Thyroid gland (tissue), 4 donors: ENCODE measurements around the gene RNF26. TPM values are rescaled to one million over a fixed set of nuclear protein-coding genes. Genes with fewer than 3 reads are reported as not detected.

Source experiments
- DNase-seq, 2 donors: peaks; one replicate each; pipeline ENCODE4 v3.0.0-alpha.2; 2019
- H3K27ac ChIP-seq, 3 donors: fragments of 200-600 bp; sonication (generic); 1 replicate in 2 of 3; 2 replicates in 1 of 3; pipeline ENCODE4 v1.5.1; 2016 to 2019; ENCODE audit warnings: mild to moderate bottlenecking in 1 of 3, moderate library complexity in 1 of 3
- H3K27me3 ChIP-seq: fragments of 200-600 bp; sonication (generic); one replicate; pipeline ENCODE4 v1.5.1; 2019
- H3K36me3 ChIP-seq, 2 donors: fragments of 200-600 bp; sonication (generic); one replicate each; pipeline ENCODE4 v1.5.1; 2016 to 2019
- H3K4me1 ChIP-seq, 2 donors: fragments of 200-600 bp; sonication (generic); one replicate each; pipeline ENCODE4 v1.5.1; 2017 to 2019
- H3K4me3 ChIP-seq, 3 donors: fragments of 200-600 bp; sonication (generic); replicated peaks in 1 of 3; 1 replicate in 2 of 3; 2 replicates in 1 of 3; pipeline ENCODE4 v1.5.1; 2016; ENCODE audit warnings: mild to moderate bottlenecking in 1 of 3
- H3K9me3 ChIP-seq: fragments of 200-600 bp; sonication (generic); one replicate; pipeline ENCODE4 v1.5.1; 2017
- CTCF ChIP-seq, 6 experiments: fragments of 200-600 bp in 3 of 6; fragments of 450-650 bp in 3 of 6; sonication (generic) in 3 of 6; IDR thresholded peaks; one replicate each; pipeline ENCODE4 v1.5.1; 2016 to 2019; ENCODE audit warnings: antibody characterized with exemption in 6 of 6, mild to moderate bottlenecking in 2 of 6, inconsistent platforms in 1 of 6, moderate library complexity in 1 of 6
- POLR2A ChIP-seq, 2 donors: fragments of 450-650 bp; IDR thresholded peaks; one replicate each; pipeline ENCODE4 v1.6.1; 2017; ENCODE audit warnings: antibody characterized with exemption in 2 of 2, mild to moderate bottlenecking in 2 of 2, moderate library complexity in 1 of 2
- WGBS, 2 donors: methylation state at CpG; one replicate each; pipeline ENCODE4 v1.1.5; 2017; 5-methylcytosine and 5-hydroxymethylcytosine counted together
- intact Hi-C: fragments of 100-400 bp; cut with DNase I; formaldehyde crosslinking; loops from one replicate; pipeline ENCODE4 v1.15.1; 2023
- total RNA-seq, 4 donors: library from RNA; depleted of rRNA; stranded (reverse); fragments of >200 nt; gene quantifications; one replicate each; pipeline ENCODE4 v1.2.3, GENCODE V29; 2016

RNF26 gene
- total RNA-seq, 4 donors from 2014 or later: 10.1 to 18.9 (median 14.1) TPM

DNA sequence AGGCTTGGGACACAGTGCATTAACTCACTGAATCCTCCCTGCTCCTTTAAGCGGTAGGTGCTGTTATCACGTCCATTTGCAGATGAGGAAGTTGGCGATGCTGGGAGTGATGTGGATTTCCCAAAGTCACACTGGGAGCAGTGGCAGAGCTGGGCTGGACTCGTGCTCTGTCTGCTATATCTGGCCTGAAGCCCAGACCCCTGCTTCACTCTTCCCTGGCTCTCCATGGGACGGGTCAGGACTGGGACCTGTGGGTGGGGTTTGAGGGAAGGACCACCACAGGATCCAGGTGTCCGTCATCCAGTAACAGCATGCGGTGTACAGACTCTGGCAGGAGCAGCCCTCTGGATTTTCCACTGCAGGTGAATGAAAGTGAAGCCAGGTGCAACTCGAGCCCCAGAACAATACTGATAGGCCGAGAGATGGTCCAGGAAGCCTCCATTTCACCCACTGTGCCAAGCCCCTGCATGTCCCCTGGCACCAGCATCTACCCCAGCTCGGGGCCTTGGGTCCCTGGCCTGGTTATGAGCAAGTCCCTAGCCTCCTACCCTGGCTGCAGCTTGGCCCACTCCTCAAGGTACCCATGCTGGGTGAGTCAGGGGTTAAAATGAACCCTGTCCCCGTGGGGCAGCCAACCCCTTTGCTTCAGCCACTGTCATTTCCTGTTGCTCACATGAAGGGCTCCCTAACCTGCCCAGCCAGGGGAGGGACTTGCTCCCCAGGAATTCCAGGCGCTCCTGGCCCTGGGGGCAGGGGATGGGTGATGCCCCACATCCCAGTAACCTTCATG is 43.0 kb downstream of the RNF26 start:
- Histone ChIP-seq H3K4me3 (no peak overlapping the region), H3K36me3 (no peaks in the 10 kb centered on the region), H3K9me3 (no peaks in the 10 kb centered on the region), H3K4me1 (peaks cover 28 to 41% of the 10 kb centered on the region in 2 donors), H3K27me3 (no peaks in the 10 kb centered on the region), H3K27ac (peak overlapping the region in 1 of 3 donors; percentile 85)
- WGBS, 2 donors: 77 to 83% methylated on average over 9 to 11 of the region's 12 CpGs
- DNase-seq: no peak
- intact Hi-C loops: no loop called here
- TF ChIP-seq CTCF (IDR thresholded peaks at IDR 0.05) (no peak), POLR2A (IDR thresholded peaks at IDR 0.05) (no peak)

DNA sequence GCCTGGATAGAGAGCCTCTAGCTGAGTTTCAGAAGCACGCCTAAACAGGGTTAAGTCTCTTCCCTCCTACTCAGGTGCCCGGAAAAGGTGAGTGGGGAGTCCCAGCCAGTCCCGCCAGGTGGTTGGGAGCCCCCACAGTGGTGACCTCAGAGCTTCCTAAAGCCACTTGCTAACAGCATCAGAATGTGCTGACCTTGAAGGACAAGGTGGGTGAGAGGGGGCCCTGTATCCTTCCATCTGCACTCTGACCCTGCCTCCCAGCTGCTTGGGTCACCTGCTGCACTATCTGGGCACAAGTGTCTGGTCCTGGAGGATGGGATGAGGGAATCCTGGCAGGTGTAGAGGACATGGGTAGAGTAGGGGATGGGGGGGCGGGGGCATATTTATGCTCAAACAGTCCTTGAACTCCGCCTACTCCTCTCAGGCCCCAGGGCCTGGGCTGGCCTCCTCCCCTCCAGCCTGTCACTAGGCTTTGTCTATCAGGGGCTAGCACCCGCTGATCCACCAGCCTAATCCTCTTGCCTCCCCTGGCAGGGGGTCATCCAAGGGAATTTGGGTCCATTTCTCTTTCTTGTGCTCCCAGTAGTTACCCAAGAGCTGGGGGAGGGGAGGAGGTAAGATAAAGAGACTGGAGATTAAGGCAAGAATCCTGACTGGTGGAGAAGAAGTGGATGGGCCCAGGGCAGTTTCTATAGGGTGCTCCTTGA is 43.8 kb downstream of the RNF26 start:
- TF ChIP-seq POLR2A (IDR thresholded peaks at IDR 0.05) (no peak), CTCF (IDR thresholded peaks at IDR 0.05) (no peak)
- no peak for DNase-seq
- no peak overlapping the region for H3K4me3 ChIP-seq
- no peaks in the 10 kb centered on the region for H3K27me3 ChIP-seq
- no peaks in the 10 kb centered on the region for H3K9me3 ChIP-seq
- 73 to 80% methylated on average over 5 to 6 of the region's 6 CpGs for WGBS, 2 donors
- no peaks in the 10 kb centered on the region for H3K36me3 ChIP-seq
- intact Hi-C loops: no loop called here
- peaks cover 28 to 43% of the 10 kb centered on the region in 2 donors for H3K4me1 ChIP-seq
- no peak overlapping the region for H3K27ac ChIP-seq

DNA sequence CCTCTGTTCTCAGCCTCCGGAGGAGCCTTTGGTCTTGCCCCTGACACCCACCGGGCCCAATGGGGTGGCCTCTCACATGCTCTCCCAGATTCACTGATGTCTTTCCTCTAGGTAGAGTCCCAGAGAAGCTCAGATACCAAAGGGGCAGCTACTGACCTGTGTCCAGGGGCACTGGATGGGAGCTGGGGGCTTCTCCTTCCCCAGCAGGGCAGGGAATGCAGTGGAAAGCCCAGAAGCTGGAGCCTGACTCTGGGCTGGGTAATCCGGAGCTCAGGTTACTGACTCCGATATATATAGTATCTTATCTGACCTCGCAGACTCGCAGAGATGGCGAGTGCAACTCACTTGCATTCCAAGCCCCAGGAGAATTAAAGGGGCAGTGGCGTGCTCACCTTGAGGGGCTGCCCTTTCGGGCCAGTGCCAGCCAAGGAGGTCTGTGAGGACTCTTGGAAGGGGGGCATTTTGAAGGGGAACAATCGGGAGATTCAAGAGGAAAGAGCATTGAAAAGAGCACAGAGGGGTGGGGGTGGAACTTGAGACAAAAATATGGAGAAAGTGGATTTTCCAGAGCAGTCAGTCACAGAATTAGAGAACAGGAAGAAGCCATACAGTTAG is 44.6 kb downstream of the RNF26 start:
- TF ChIP-seq POLR2A (IDR thresholded peaks at IDR 0.05) (no peak), CTCF (IDR thresholded peaks at IDR 0.05) (no peak)
- H3K36me3 ChIP-seq: no peaks in the 10 kb centered on the region
- no peak overlapping the region for H3K4me3 ChIP-seq
- intact Hi-C loops: no loop called here
- no peaks in the 10 kb centered on the region for H3K9me3 ChIP-seq
- H3K4me1 ChIP-seq: peaks cover 28 to 43% of the 10 kb centered on the region in 2 donors
- H3K27me3 ChIP-seq: no peaks in the 10 kb centered on the region
- H3K27ac ChIP-seq: no peak overlapping the region
- DNase-seq: no peak
- WGBS, 2 donors: 77 to 79% methylated on average over 9 to 10 of the region's 10 CpGs

- Histone ChIP-seq H3K27me3 (no peaks in the 10 kb centered on the region), H3K36me3 (no peaks in the 10 kb centered on the region), H3K9me3 (no peaks in the 10 kb centered on the region), H3K4me1 (peaks cover 28 to 33% of the 10 kb centered on the region in 2 donors), H3K4me3 (peak overlapping the region in 1 of 3 donors; percentile 29), H3K27ac (no peak overlapping the region)
- no peak for DNase-seq
- TF ChIP-seq CTCF (IDR thresholded peaks at IDR 0.05) (no peak), POLR2A (IDR thresholded peaks at IDR 0.05) (no peak)
- intact Hi-C loops: no loop called here
- WGBS, 2 donors: 77 to 80% methylated on average over 12 to 13 of the region's 13 CpGs
These were observed 46.0 kb downstream of the RNF26 start for GRCh38 chr11:119380160-119380826.
